Measurements from ENCODE around the gene CRIM1. TPM values are rescaled to one million over a fixed set of nuclear protein-coding genes. Genes with fewer than 3 reads are reported as not detected.

Gene CRIM1
- total and polyA plus RNA-seq, 2 of the 8 experiments (the other 6 are each of a cell fraction or from before 2014, with no cell fraction given) = 9.4 to 28.4 TPM

GRCh38 chr2:36490749-36491148 lies 135.2 kb downstream of the CRIM1 start:
- no peaks in the 10 kb centered on the region for H3K23me2 ChIP-seq (ENCODE audit: low read depth, low read length)
- H2AFZ ChIP-seq (ENCODE audit: low read length) = no peak overlapping the region
- H2BK20ac ChIP-seq (ENCODE audit: low read length) = no peak overlapping the region
- H3K9me3 ChIP-seq (ENCODE audit: insufficient read depth in 2 of 2, low read depth in 1 of 2, low read length in 1 of 2) = no peaks in the 10 kb centered on the region
- H4K91ac ChIP-seq (replicated peaks; ENCODE audit: insufficient read length, low read length) = no peak overlapping the region
- no peak overlapping the region for H3K56ac ChIP-seq (replicated peaks; ENCODE audit: insufficient read length, low read depth, low read length)
- no peak overlapping the region for H4K5ac ChIP-seq (ENCODE audit: insufficient read length, low read depth, low read length)
- ChIA-PET CTCF (ENCODE audit: partially characterized antibody) (interaction anchor here (0.6 to 2.1 kb wide), 6 partner anchors 31 to 290 kb away, joined by 3 to 7 read pairs (median 4); no protein-coding TSS in a partner anchor), POLR2A (ENCODE audit: partially characterized antibody) (interaction anchor here (0.8 to 1.4 kb wide), 3 partner anchors 8 to 19 kb away, joined by 3 to 4 read pairs (median 3); no protein-coding TSS in a partner anchor)
- H3K14ac ChIP-seq (ENCODE audit: insufficient read length) = no peak overlapping the region
- no peaks in the 10 kb centered on the region for H3K36me3 ChIP-seq (ENCODE audit: control insufficient read depth in 2 of 4, insufficient read depth in 4 of 4, low read length in 3 of 4)
- H3K27ac ChIP-seq (ENCODE audit: low read depth, low read length) = no peak overlapping the region
- WGBS, 2 experiments (ENCODE audit: extremely low coverage in 1 of 2, insufficient coverage in 1 of 2, insufficient read length in 1 of 2, insufficient replicate concordance in 2 of 2, low coverage in 1 of 2, low lambda C conversion rate in 2 of 2, missing lambda C conversion rate in 1 of 2) = 94% methylated on average over 4 of the region's 4 CpGs; no CpG with 5 or more reads in 1 of the 2 experiments
- no peak overlapping the region for H2BK120ac ChIP-seq (replicated peaks; ENCODE audit: low read depth, low read length)
- H3K4me2 ChIP-seq (ENCODE audit: insufficient read depth in 1 of 2, low read depth in 2 of 2, low read length in 2 of 2) = no peak overlapping the region
- no peak overlapping the region; the same call in 1 of the 2 replicates for H2AK5ac ChIP-seq (ENCODE audit: low read depth, low read length)
- H3K27me3 ChIP-seq (replicated peaks in 1 of 4; ENCODE audit: control insufficient read depth in 3 of 4, extremely low read depth in 1 of 4, insufficient read depth in 3 of 4, low read length in 3 of 4) = no peaks in the 10 kb centered on the region
- no peak overlapping the region for H3K9ac ChIP-seq (replicated peaks in 1 of 4; ENCODE audit: extremely low read depth in 1 of 4, low read depth in 3 of 4, low read length in 3 of 4)
- H2BK15ac ChIP-seq (ENCODE audit: low read length) = no peak overlapping the region
- no peak overlapping the region for H4K8ac ChIP-seq (ENCODE audit: extremely low read depth, insufficient read depth, low read length)
- no peak overlapping the region for H3K18ac ChIP-seq (ENCODE audit: extremely low read depth, low read length)
- no peaks in the 10 kb centered on the region for H3K79me2 ChIP-seq (ENCODE audit: control insufficient read depth in 1 of 2, insufficient read depth in 2 of 2, low read length in 2 of 2)
- H2BK5ac ChIP-seq (ENCODE audit: low read depth, low read length) = no peak overlapping the region
- H3K4me3 ChIP-seq (ENCODE audit: extremely low read depth in 1 of 4, insufficient read depth in 2 of 4, low read depth in 3 of 4, low read length in 4 of 4) = no peak overlapping the region
- no peaks in the 10 kb centered on the region; the same call in 1 of the 2 replicates for H3K79me1 ChIP-seq (ENCODE audit: low read depth, low read length)
- H3K23ac ChIP-seq (ENCODE audit: insufficient read length) = no peak overlapping the region
- no peak overlapping the region for H3K4ac ChIP-seq (replicated peaks; ENCODE audit: insufficient read length, low read depth, low read length)
- DNase-seq (ENCODE audit: low read depth in 1 of 2, low spot score in 2 of 2) = no peak
- FAIRE-seq = no peak
- peaks cover 0 to 3% (median 1%) of the 10 kb centered on the region in 4 experiments; a peak in 2 of 7 replicates for H3K4me1 ChIP-seq (replicated peaks in 1 of 4; ENCODE audit: control insufficient read depth in 3 of 4, insufficient read depth in 4 of 4, low read length in 3 of 4)
- H2BK12ac ChIP-seq (ENCODE audit: low read depth, low read length) = no peak overlapping the region
- H4K20me1 ChIP-seq (replicated peaks in 1 of 2; ENCODE audit: control insufficient read depth in 1 of 2, insufficient read depth in 2 of 2, low read length in 2 of 2) = no peaks in the 10 kb centered on the region
- TF ChIP-seq BACH1 (IDR thresholded peaks at IDR 0.05; ENCODE audit: low read length) (no peak), JUND (IDR thresholded peaks at IDR 0.05; ENCODE audit: low read length) (no peak), EP300 (IDR thresholded peaks at IDR 0.05; ENCODE audit: borderline replicate concordance in 1 of 2, low read depth in 2 of 2, low read length in 2 of 2) (no peak), EGR1 (IDR thresholded peaks at IDR 0.05; ENCODE audit: borderline replicate concordance, low read depth, low read length) (no peak), TBP (IDR thresholded peaks at IDR 0.05; ENCODE audit: low read depth, low read length) (no peak), TAF7 (optimal IDR thresholded peaks at IDR 0.05; ENCODE audit: borderline replicate concordance, low read depth, low read length) (no peak), SP4 (IDR thresholded peaks at IDR 0.05; ENCODE audit: low read length) (no peak), GTF2F1 (IDR thresholded peaks at IDR 0.05; ENCODE audit: borderline replicate concordance, low read depth, low read length) (no peak), SP1 (IDR thresholded peaks at IDR 0.05; ENCODE audit: low read depth, low read length) (no peak), GABPA (IDR thresholded peaks at IDR 0.05; ENCODE audit: borderline replicate concordance, insufficient read depth, low read length) (no peak), TEAD4 (IDR thresholded peaks at IDR 0.05; ENCODE audit: low read depth, low read length) (no peak), RXRA (IDR thresholded peaks at IDR 0.05; ENCODE audit: insufficient read depth, low read depth, low read length) (no peak), ATF3 (IDR thresholded peaks at IDR 0.05; ENCODE audit: insufficient read depth, low read depth, low read length) (no peak)
